Camera-type eye (tissue), 1 donor: ENCODE results near the gene MYRFL. TPM values are rescaled to one million over a fixed set of nuclear protein-coding genes. Genes with fewer than 3 reads are reported as not detected.

Source experiments
- total RNA-seq: library from RNA; depleted of rRNA; stranded (reverse); fragments of >200 nt; gene quantifications from one replicate; pipeline ENCODE4 v1.2.3, GENCODE V29; 2014

MYRFL gene
- total RNA-seq = 1.0 TPM

GRCh38 chr12:69824966-69825560 lies at the start of gene MYRFL:
Gene MYRFL, plus strand, starts transcription at chr12:69825227. Its CDS starts 291 bp downstream, at chr12:69825518.

Other genes with a start within 250 kb of the MYRFL start
- gene CCT2, start 239.8 kb upstream of the MYRFL start, total RNA-seq = 230 TPM
- gene LRRC10, start 214.3 kb upstream of the MYRFL start, total RNA-seq = not detected
- 10.6 TPM for gene BEST3, start 125.9 kb upstream of the MYRFL start, total RNA-seq
- gene RAB3IP, start 86.4 kb upstream of the MYRFL start, total RNA-seq = 71.6 TPM